MM.1S (cell line): ENCODE measurements around the gene FMNL1.

Source experiments
- EZH2 ChIP-seq: fragments of 300-600 bp; sonication (generic); optimal IDR thresholded peaks from 2 replicates; pipeline ENCODE3; 2017; ENCODE audit warnings: low read depth, mild to moderate bottlenecking, antibody characterized with exemption, low read length, mixed read lengths
- TF ChIP-seq, protein P1 (sequence below): fragments of 300-600 bp; sonication (generic); IDR thresholded peaks from 2 replicates; pipeline ENCODE4 v1.5.1; 2016; ENCODE audit warnings: antibody characterized with exemption, low read length, mixed read lengths

DNA sequence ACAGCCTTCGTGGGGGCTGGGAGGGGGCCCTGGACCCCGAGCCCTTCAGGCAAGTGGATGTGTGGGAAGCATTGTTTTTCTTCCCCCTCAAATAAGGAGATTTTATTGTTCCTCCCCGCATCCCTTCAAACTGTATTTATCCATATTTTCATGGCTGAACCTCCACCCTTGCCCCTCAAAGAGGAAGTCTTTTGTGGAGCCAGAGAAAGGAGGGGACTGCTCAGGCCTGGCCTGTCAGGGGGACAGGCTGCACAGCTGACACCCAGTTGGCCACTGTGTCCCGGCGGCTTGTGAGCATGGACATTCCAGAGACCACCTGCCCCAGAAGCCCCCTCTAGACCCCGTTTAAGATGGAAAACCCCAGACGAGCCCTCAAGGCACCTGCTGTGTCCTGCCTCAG is 44.1 kb upstream of the FMNL1 start:
- TF ChIP-seq, protein P1, sequence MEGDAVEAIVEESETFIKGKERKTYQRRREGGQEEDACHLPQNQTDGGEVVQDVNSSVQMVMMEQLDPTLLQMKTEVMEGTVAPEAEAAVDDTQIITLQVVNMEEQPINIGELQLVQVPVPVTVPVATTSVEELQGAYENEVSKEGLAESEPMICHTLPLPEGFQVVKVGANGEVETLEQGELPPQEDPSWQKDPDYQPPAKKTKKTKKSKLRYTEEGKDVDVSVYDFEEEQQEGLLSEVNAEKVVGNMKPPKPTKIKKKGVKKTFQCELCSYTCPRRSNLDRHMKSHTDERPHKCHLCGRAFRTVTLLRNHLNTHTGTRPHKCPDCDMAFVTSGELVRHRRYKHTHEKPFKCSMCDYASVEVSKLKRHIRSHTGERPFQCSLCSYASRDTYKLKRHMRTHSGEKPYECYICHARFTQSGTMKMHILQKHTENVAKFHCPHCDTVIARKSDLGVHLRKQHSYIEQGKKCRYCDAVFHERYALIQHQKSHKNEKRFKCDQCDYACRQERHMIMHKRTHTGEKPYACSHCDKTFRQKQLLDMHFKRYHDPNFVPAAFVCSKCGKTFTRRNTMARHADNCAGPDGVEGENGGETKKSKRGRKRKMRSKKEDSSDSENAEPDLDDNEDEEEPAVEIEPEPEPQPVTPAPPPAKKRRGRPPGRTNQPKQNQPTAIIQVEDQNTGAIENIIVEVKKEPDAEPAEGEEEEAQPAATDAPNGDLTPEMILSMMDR = no peak
- no peak for TF ChIP-seq EZH2
